IMR-90 (cell line): Measurements from ENCODE around the gene TMEM139. TPM values are rescaled to one million over a fixed set of nuclear protein-coding genes. Genes with fewer than 3 reads are reported as not detected.

Experiments used
- ATAC-seq: fragments of 200-7000 bp; cut with Tn5 transposase; 2 replicates; pipeline ENCODE4 v1.9.1; 2020; ENCODE audit warnings: low read depth, mild to moderate bottlenecking, moderate library complexity
- BruUV-seq: library from RNA; stranded (reverse); fragments of 400-500 nt; replicated peaks from 2 replicates; lab custom pipeline; 2021; lab: Mats Ljungman, UMichigan
- CTCF ChIA-PET: fragments of 300-600 bp; formaldehyde crosslinking; extraction: SDS; loops from one replicate; lab custom pipeline; 2021; ENCODE audit warnings: antibody characterized with exemption; lab: Yijun Ruan, JAX
- POLR2A ChIA-PET: fragments of 300-600 bp; sonication (Branson Sonifier 250); formaldehyde crosslinking; loops from one replicate; lab custom pipeline; 2022; ENCODE audit warnings: antibody characterized with exemption; ENCODE audit not compliant: unreplicated experiment; lab: Charles Lee
- DNase-seq: peaks from one replicate; pipeline ENCODE4 v3.0.0; 2013
- H2AFZ ChIP-seq: replicated peaks from 2 replicates; pipeline ENCODE3; 2013; ENCODE audit warnings: low read length, mild to moderate bottlenecking; ENCODE audit not compliant: poor library complexity
- H2AK5ac ChIP-seq: 2 replicates; pipeline ENCODE4 v1.6.1; 2013; ENCODE audit warnings: low read depth, low read length, inconsistent platforms
- H2AK9ac ChIP-seq: replicated peaks from 2 replicates; pipeline ENCODE3; 2013; ENCODE audit warnings: mild to moderate bottlenecking, low read depth, low read length, moderate library complexity; ENCODE audit not compliant: poor library complexity
- H2BK120ac ChIP-seq: 2 replicates; pipeline ENCODE4 v1.6.1; 2013; ENCODE audit warnings: low read depth, low read length, inconsistent platforms
- H2BK15ac ChIP-seq: 3 replicates; pipeline ENCODE4 v1.6.1; 2013; ENCODE audit warnings: low read depth, low read length, inconsistent platforms
- H2BK20ac ChIP-seq: 2 replicates; pipeline ENCODE4 v1.6.1; 2013; ENCODE audit warnings: low read depth, mild to moderate bottlenecking, inconsistent platforms, low read length, moderate library complexity
- H2BK5ac ChIP-seq: 2 replicates; pipeline ENCODE4 v1.6.1; 2013; ENCODE audit warnings: mild to moderate bottlenecking, low read depth, low read length, inconsistent platforms; ENCODE audit not compliant: poor library complexity, severe bottlenecking
- H3K14ac ChIP-seq: replicated peaks from 2 replicates; pipeline ENCODE4 v1.6.1; 2013; ENCODE audit warnings: low read depth, low read length, inconsistent platforms
- H3K18ac ChIP-seq: 2 replicates; pipeline ENCODE4 v1.6.1; 2013; ENCODE audit warnings: low read depth, low read length, control low read depth
- H3K23ac ChIP-seq: 2 replicates; pipeline ENCODE4 v1.6.1; 2013; ENCODE audit warnings: low read depth, low read length, inconsistent platforms
- H3K27ac ChIP-seq: 2 replicates; pipeline ENCODE4 v1.5.1; 2013; ENCODE audit warnings: mild to moderate bottlenecking, control low read depth, low read length; ENCODE audit not compliant: insufficient read depth
- H3K27me3 ChIP-seq: 2 replicates; pipeline ENCODE4 v1.6.1; 2013; ENCODE audit warnings: low read length; ENCODE audit not compliant: control insufficient read depth, insufficient read depth
- H3K36me3 ChIP-seq: 2 replicates; pipeline ENCODE4 v1.6.1; 2013; ENCODE audit warnings: low read length, mixed read lengths; ENCODE audit not compliant: control insufficient read depth, insufficient read depth
- H3K4ac ChIP-seq: 2 replicates; pipeline ENCODE4 v1.6.1; 2013; ENCODE audit warnings: low read depth, low read length, inconsistent platforms
- H3K4me1 ChIP-seq: 2 replicates; pipeline ENCODE4 v1.6.1; 2013; ENCODE audit warnings: low read length, mixed read lengths; ENCODE audit not compliant: control insufficient read depth, insufficient read depth
- H3K4me2 ChIP-seq: 2 replicates; pipeline ENCODE4 v1.6.1; 2013; ENCODE audit warnings: low read depth, mild to moderate bottlenecking, control low read depth, low read length, moderate library complexity
- H3K4me3 ChIP-seq: 2 replicates; pipeline ENCODE4 v1.5.1; 2013; ENCODE audit warnings: low read depth, mild to moderate bottlenecking, control low read depth, low read length, moderate library complexity; ENCODE audit not compliant: insufficient read depth
- H3K56ac ChIP-seq: 2 replicates; pipeline ENCODE4 v1.6.1; 2013; ENCODE audit warnings: low read length, inconsistent platforms; ENCODE audit not compliant: insufficient read depth; ENCODE audit errors: extremely low read depth
- H3K79me1 ChIP-seq, 2 experiments: 2 replicates each; pipeline ENCODE4 v1.6.1; 2013; ENCODE audit warnings: low read length in 2 of 2, inconsistent platforms in 1 of 2, low read depth in 1 of 2
- H3K9ac ChIP-seq: 2 replicates; pipeline ENCODE4 v1.6.1; 2013; ENCODE audit warnings: low read depth, low read length, control low read depth
- H3K9me1 ChIP-seq: 2 replicates; pipeline ENCODE4 v1.6.1; 2013; ENCODE audit warnings: low read length, inconsistent platforms; ENCODE audit not compliant: insufficient read depth
- H3K9me3 ChIP-seq: 2 replicates; pipeline ENCODE4 v1.6.1; 2013; ENCODE audit warnings: low read length; ENCODE audit not compliant: control insufficient read depth, insufficient read depth
- H4K20me1 ChIP-seq: 2 replicates; pipeline ENCODE4 v1.6.1; 2013; ENCODE audit warnings: low read length, inconsistent platforms; ENCODE audit not compliant: insufficient read depth
- H4K5ac ChIP-seq: 2 replicates; pipeline ENCODE4 v1.6.1; 2013; ENCODE audit warnings: mild to moderate bottlenecking, low read depth, low read length, control low read depth
- H4K8ac ChIP-seq, 2 experiments: 2 replicates each; pipeline ENCODE4 v1.6.1; 2013; ENCODE audit warnings: low read depth in 2 of 2, low read length in 2 of 2, control low read depth in 1 of 2, inconsistent platforms in 1 of 2
- H4K91ac ChIP-seq: 2 replicates; pipeline ENCODE4 v1.6.1; 2013; ENCODE audit warnings: low read depth, low read length, inconsistent platforms; ENCODE audit not compliant: insufficient read depth
- CEBPB ChIP-seq: IDR thresholded peaks from 2 replicates; pipeline ENCODE4 v1.6.1; 2012; ENCODE audit warnings: low read depth, low read length, improper control_type of control experiment
- FOS ChIP-seq: fragments of 150-350 bp; IDR thresholded peaks from 2 replicates; pipeline ENCODE4 v1.6.1; 2016; ENCODE audit warnings: low read depth, low read length
- MXI1 ChIP-seq: IDR thresholded peaks from 2 replicates; pipeline ENCODE4 v1.6.1; 2012; ENCODE audit warnings: low read depth, mild to moderate bottlenecking, low read length, moderate library complexity, borderline replicate concordance
- NFE2L2 ChIP-seq: fragments of 150-350 bp; IDR thresholded peaks from 2 replicates; pipeline ENCODE4 v1.6.1; 2016; ENCODE audit warnings: low read depth, mild to moderate bottlenecking, low read length
- POLR2A ChIP-seq: IDR thresholded peaks from 2 replicates; pipeline ENCODE4 v1.6.1; 2012; ENCODE audit warnings: mild to moderate bottlenecking, low read depth, low read length
- RAD21 ChIP-seq: IDR thresholded peaks from 2 replicates; pipeline ENCODE4 v1.6.1; 2012; ENCODE audit warnings: low read length, improper control_type of control experiment
- RCOR1 ChIP-seq: IDR thresholded peaks from 2 replicates; pipeline ENCODE4 v1.6.1; 2012; ENCODE audit warnings: mild to moderate bottlenecking, low read length, improper control_type of control experiment; ENCODE audit not compliant: insufficient replicate concordance
- RFX5 ChIP-seq: IDR thresholded peaks from 2 replicates; pipeline ENCODE4 v1.8.0; 2012; ENCODE audit warnings: low read depth, mild to moderate bottlenecking, low read length, moderate library complexity
- WGBS, 2 experiments: methylation state at CpG; one replicate each; pipeline versions ENCODE4 v1.1.5 to v1.1.7; 2013; ENCODE audit warnings: missing lambda C conversion rate in 2 of 2; ENCODE audit not compliant: insufficient read length in 1 of 2; ENCODE audit errors: extremely low coverage in 2 of 2; 5-methylcytosine and 5-hydroxymethylcytosine counted together
- dilution Hi-C: fragments of 300-500 bp; cut with HindIII; formaldehyde crosslinking; loops from one replicate; pipeline ENCODE4 v1.14.3; 2018; ENCODE audit warnings: low sequenced_read_pairs; ENCODE audit not compliant: unreplicated experiment
- in situ Hi-C: fragments of 300-500 bp; cut with MboI; formaldehyde crosslinking; loops from 3 replicates; pipeline ENCODE4 v1.14.3; 2019; ENCODE audit warnings: low sequenced_read_pairs, inconsistent platforms, mixed read lengths
- intact Hi-C: fragments of 100-400 bp; cut with micrococcal nuclease; formaldehyde crosslinking; loops from 2 replicates; pipeline ENCODE4 v1.10.0; 2022
- polyA plus RNA-seq, 3 experiments: library from polyadenylated mRNA; depleted of rRNA; stranded (reverse); fragments of >200 nt; gene quantifications; 2 replicates each; pipeline ENCODE4 v1.2.3, GENCODE V29; 2012; ENCODE audit warnings: low replicate concordance in 1 of 3
- total RNA-seq: library from RNA; depleted of rRNA; stranded (reverse); fragments of >200 nt; gene quantifications from 2 replicates; pipeline ENCODE4 v1.2.3, GENCODE V29; 2012

Gene TMEM139
- total and polyA plus RNA-seq, 2 of the 4 experiments (the other 2 are of a cell fraction), result 0.07 TPM; not detected in 1

GRCh38 chr7:143244321-143244720 is 40.4 kb upstream of the TMEM139 start:
- H3K9me1 ChIP-seq, result no peaks in the 10 kb centered on the region
- H3K9me3 ChIP-seq, result no peaks in the 10 kb centered on the region
- no peak overlapping the region for H2BK15ac ChIP-seq
- in situ Hi-C loops, result no loop called here
- POLR2A ChIA-PET, result no interaction called here
- dilution Hi-C loops, result no loop called here
- H4K91ac ChIP-seq, result no peak overlapping the region
- H2AFZ ChIP-seq, result no peak overlapping the region
- no peak overlapping the region for H4K5ac ChIP-seq
- no peaks in the 10 kb centered on the region for H4K20me1 ChIP-seq
- H3K27me3 ChIP-seq, result peaks cover 13% of the 10 kb centered on the region
- H3K4me2 ChIP-seq, result no peak overlapping the region
- intact Hi-C loops, result loop anchor here (5.0 kb wide), 1 partner anchor 138 kb away; the partner anchor contains the start of gene ZYX
- H2BK20ac ChIP-seq, result no peak overlapping the region
- no peak overlapping the region for H3K4ac ChIP-seq
- no peak overlapping the region for H3K9ac ChIP-seq
- H3K79me1 ChIP-seq, result no peaks in the 10 kb centered on the region
- no peak overlapping the region for H4K8ac ChIP-seq
- no CpG with 5 or more reads among the region's 1 CpG for WGBS, 2 experiments
- H3K27ac ChIP-seq, result no peak overlapping the region
- no peak overlapping the region for H2AK5ac ChIP-seq
- no peak overlapping the region for H3K56ac ChIP-seq
- no peak overlapping the region for H2BK5ac ChIP-seq
- BruUV-seq, result no TSS peak
- no peak overlapping the region for H3K4me3 ChIP-seq
- CTCF ChIA-PET, result interaction anchor here (0.7 kb wide), 1 partner anchor 173 kb away, joined by 4 read pairs; no protein-coding TSS in a partner anchor
- H2BK120ac ChIP-seq, result no peak overlapping the region
- TF ChIP-seq MXI1 (no peak), FOS (no peak), POLR2A (no peak), CEBPB (no peak), RCOR1 (no peak), RFX5 (no peak), NFE2L2 (no peak), RAD21 (no peak)
- 0 out of 2 replicates have a peak, but pooled peaks cover 2% of the 10 kb centered on the region for H3K4me1 ChIP-seq
- DNase-seq (no peak), ATAC-seq (no peak)
- H3K23ac ChIP-seq, result no peak overlapping the region
- no peak overlapping the region for H3K18ac ChIP-seq
- H2AK9ac ChIP-seq, result no peak overlapping the region
- no peak overlapping the region for H3K14ac ChIP-seq
- no peaks in the 10 kb centered on the region for H3K36me3 ChIP-seq
